T follicular helper cell (primary cell): ENCODE measurements around the gene OXCT1.
"Not testable (repeated sequence)": the region's sequence is repeated elsewhere in the genome, so short reads cannot be mapped to it uniquely, and the experiment has no call there.

Experiments
- DNase-seq: peaks from one replicate; pipeline ENCODE4 v3.0.0-alpha.2; 2020; ENCODE audit warnings: low read depth

OXCT1 gene

DNA sequence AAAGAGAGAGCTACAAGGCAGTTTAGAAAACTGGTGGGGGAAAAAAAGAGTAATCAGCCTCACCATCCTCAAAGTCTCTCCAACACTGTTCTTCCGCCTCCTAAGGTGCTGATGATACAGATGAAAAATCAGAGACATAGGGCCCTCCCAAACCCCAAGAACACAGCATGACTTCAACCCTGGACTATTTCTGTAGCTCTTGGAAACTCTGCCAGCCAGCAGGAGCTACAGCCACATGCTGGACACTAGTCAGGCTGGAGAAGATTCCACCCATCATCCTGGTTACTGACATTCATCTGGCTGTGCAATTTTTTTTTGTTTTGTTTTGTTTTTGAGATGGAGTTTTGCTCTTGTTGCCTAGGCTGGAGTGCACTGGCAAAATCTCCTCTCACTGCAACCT lies 42.4 kb downstream of the OXCT1 start:
- no peak for DNase-seq

DNA sequence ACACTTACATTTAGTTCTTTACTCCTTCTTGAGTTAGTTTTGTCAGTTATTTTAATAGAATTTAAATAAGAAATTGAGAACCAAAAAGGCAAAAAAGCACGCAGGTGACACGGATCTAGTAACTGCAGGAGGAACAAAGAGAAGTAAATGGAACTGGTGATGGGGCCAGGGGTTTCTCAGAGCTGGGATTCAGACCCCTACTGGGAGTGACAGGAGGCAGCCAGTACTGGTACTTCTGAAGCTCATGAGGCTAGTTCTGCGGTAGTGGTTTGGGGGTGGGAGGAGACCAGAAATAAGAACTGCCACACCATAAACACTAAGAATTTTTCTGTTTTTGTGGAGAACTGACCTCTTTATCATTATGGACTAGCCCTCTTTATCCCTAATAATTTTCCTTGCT lies 48.2 kb downstream of the OXCT1 start:
- no peak for DNase-seq

DNA sequence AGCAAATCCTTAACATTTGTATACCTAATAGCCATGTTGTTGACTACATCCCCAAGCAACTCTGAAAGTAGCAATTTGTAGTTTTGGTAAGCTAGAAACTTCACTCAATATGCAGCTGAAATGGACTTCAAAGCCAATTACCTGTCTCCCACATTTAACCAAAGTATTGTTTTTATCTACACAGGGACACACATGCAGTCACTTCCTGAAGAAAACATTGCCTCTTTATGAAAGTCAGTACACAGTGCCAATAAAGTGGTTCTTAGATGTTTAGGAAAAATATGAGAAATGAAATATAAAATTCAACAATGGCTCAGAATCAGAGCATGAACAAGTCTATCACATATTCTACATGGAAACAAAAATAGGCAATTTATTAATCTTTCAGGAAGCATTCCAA lies 49.2 kb downstream of the OXCT1 start:
- no peak for DNase-seq

DNA sequence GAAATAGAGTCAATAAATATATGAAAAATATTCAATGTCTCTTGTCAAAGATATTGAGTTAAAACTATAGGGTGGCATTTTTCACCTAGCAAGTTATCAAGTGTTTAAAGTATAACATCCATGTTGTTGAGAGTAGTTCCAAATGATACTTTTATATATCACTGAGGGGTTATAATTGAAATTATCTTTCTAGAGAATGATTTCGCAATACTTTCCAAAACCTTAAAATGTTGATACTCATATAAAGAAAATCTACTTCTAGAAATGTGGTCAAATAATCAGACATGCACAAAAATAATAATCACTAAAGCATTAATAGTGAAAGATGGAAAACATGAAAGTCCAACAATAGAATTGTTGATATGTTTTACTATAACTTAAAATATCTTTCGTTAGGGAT lies 50.1 kb downstream of the OXCT1 start:
- no peak for DNase-seq

DNA sequence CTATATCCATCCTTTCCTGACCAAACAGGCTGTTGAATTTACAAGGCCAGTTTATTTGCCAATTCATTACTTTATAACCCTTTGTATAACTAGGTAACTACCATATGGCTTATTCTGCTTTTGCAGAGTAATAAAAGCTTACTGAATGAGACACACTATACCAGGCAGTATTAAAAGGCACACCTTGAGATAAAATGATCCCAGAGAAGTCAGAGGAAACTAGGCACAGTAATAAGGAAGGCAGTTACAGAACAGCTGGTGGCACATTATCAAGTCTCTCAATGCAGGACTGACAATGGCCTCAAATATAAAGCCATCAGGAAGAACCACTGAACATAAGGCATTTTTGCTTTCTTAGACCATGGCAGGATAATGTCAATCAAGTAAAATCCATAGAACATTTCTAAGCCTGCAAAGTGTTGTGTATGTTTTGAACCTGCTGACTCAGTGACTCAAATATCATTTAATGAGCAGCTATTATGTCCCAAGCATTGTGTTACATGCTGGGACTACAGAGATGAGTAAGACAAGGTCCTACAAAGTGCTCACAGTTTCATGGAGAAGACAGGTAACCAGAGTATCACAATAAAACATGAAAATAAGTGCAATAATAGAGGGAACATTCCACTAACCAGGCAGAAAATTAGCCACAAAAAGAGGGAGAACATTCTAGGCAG lies 52.5 kb downstream of the OXCT1 start:
- DNase-seq, result no peak

DNA sequence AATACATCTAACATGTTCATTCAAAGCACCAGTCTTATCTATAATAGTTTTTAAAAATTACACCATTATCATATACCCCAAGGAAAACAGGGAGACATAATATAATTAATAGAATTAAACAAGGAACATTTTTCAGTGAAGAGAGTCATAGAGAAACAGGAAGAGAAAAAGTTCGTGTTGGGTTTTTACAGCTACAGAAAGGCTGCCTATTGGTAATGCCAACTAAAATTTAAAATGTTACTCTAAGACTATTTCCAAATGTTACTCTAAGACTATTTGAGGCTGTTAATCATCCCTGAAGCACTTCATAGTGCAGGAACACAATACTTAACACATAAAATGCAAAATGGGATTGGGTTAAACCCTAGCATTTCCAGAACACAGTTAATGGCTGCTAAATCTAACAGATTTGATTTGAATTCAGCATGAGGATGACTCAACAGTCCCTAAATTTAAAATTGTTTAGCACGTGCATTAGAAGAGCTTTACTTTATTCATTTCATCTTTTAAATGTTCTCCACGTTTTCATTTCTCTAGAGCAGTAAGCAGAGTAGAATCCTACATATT lies 54.5 kb downstream of the OXCT1 start:
- DNase-seq, result no peak

DNA sequence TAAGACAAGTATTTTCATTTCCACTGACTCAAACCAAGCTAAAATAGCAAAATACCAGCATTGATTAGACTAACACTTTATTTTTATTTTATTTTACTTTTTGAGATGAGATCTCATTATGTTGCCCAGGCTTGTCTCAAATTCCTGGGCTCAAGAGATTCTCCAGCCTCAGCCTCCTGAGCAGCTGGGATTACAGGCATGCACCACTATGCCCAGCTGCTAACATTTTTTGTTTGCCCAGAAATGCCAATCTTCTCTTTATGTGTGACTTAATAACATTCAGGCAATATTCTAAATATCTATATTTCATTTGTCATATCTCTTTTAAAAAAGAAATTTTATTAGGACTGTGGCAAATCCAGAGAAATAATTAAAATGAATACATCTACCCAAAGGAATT lies 55.0 kb downstream of the OXCT1 start:
- DNase-seq, result no peak

DNA sequence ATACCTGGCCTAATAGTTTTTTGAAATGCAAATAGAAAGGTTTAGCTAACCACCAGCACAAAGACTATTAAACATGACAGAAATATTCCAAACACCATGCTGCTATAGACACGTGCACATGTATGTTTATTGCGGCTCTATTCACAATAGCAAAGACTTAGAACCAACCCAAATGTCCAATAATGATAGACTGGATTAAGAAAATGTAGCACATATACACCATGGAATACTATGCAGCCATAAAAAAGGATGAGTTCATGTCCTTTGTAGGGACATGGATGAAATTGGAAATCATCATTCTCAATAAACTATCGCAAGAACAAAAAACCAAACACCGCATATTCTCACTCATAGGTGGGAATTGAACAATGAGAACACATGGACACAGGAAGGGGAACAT lies 55.9 kb downstream of the OXCT1 start:
- not testable (repeated sequence) for DNase-seq

DNA sequence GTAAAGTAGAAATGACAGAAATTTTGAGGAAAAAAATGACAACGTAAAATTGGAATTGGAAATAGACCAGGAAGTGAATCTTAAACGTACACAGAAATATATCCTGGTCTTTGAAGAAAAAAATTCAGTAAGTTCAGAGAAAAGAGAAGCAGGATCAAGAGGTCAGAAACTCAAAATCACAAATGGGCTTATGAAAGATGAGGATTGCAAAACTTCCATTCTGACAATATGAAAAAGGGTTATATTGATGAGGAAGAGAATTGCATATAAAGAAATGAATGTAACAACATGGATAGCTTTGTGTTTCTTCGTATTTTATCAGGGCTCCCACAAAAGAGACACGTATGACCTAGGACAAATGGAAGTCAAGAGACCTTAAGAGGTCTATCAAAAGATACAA lies 58.1 kb downstream of the OXCT1 start:
- no peak for DNase-seq

DNA sequence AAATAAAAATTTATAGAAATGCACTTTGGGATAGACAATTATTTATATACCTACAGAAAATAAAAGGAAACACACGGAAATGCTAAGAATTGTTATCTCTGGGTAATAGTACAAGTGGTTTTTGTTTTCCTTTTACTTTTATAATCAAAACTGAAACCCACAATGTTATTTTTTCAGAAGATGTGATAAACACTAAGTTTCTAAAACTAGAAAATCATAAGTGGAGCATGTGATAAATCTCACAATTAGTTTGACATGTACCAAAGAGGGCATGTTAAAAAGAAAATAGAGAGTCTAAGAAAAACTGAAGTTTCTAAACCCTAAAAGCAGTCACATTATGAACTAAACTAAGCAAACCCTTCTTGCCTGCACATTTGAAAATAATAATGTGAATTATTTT lies 61.1 kb downstream of the OXCT1 start:
- no peak for DNase-seq

DNA sequence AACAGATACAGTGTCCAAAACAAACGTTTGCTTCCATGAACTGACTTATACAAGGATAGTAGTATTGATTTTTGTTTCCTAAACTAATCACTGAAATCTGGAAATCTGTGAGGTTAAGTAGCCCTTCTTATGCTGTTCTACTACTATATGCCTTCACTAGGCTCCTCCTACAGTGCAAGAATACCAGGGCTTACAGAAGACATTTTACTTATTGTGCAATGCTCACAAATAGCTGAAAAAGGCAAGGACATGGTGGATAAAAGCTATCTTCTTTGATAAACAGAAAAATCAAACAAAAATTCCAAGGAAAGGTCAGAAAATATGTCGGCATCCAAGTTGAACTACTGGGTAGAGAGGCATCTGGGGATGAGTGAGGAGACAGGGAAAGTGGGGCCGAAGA lies 61.9 kb downstream of the OXCT1 start:
- no peak for DNase-seq

DNA sequence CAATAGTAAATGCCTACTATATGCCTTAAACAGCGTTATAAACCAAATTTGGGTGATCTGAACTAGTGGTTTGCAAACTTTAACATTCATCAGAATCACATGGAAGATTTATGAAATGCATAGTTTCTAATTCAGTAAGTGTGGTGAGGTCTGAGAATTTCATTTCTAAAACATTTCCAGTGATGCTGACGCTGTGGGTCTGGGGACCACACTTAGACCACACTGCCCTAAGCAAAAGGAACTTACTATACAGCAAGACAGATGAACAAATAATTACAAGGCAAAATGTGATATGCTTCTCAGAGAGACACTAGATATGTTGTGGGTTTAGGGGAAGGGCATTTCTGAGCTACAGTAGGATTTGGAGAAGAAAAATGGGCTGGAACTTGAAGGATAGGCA lies 72.6 kb downstream of the OXCT1 start:
- no peak for DNase-seq

DNA sequence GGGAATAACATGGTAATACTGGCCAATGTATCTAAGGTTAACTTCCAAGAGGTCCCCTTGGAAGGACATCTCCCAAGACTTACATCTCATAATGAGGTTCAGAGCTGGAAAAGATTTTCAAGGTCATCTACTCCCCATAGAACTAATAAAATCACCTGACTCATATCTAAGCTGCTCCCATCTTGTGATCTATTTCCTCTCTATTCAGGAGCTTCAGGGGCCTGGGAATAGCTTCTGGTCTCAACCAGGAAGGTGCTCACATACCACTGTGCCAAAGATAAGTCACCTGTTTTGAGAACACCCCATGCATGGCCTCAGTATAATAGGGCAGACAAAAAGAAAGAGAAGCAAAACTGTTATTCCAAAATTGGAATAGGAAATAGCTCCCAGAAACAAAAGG lies 74.2 kb downstream of the OXCT1 start:
- no peak for DNase-seq

DNA sequence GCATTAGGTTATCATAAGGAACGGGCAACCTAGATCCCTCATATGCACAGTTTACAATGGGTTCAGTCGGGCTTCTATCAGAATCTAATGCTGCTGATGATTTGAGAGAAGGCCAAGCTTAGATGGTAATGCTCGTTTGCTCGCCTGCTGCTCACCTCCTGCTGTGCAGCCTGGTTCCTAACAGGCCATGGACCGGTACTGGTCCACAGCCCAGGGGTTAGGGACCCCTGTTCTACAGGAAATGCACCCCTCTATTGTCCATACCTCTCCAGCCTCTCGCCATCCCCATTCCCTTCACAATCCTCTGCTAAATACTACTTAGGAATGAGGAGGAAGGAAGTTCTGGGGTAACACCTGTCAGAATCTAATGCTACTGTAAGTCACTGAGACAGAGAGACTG lies 75.1 kb downstream of the OXCT1 start:
- no peak for DNase-seq

DNA sequence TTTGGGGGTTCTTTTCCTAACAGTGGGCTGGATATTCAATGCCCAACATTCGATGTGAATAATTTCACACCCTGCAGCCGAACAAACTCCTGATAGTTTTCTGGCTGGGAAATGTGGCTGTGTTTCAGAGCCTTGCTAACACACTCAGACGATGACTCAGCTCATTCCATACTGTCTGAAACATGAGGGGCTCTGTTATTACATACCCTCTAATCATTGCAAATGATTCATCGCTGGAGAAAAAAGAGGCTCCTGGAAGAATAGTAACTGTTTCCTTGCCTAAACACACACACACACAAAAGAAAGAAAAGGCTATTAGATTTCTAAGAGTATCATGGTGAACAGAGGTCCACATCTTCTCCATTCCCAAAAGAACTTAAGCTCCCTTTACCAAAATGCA lies 75.8 kb downstream of the OXCT1 start:
- no peak for DNase-seq

DNA sequence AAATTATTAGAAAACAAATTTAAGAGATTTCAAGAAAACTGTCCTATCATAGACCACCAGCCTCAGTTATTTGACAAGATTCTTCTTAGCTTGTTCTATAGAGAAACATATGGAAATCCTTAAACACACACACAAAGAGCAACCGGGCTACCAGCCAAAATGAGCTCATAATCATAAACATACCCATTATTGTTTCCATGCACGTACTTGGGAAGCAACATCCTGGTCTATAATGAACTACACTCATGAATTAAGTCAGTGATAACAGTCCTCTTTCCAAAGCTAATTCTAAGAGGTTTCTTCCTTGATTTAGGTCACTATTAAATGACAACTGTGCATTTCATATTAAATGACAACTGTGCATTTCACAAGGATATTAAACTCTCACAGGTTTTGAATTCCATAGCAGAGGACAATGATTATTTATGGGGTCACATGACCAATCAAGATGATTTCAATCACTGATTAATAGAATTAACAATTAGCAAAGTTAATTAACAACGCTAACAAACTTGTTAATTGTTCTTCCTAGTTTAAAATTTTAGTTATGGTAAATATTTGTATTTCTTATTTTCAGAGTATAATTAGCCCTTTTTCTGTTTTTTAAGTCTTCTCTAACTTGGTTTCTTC lies 77.0 kb downstream of the OXCT1 start:
- no peak for DNase-seq

DNA sequence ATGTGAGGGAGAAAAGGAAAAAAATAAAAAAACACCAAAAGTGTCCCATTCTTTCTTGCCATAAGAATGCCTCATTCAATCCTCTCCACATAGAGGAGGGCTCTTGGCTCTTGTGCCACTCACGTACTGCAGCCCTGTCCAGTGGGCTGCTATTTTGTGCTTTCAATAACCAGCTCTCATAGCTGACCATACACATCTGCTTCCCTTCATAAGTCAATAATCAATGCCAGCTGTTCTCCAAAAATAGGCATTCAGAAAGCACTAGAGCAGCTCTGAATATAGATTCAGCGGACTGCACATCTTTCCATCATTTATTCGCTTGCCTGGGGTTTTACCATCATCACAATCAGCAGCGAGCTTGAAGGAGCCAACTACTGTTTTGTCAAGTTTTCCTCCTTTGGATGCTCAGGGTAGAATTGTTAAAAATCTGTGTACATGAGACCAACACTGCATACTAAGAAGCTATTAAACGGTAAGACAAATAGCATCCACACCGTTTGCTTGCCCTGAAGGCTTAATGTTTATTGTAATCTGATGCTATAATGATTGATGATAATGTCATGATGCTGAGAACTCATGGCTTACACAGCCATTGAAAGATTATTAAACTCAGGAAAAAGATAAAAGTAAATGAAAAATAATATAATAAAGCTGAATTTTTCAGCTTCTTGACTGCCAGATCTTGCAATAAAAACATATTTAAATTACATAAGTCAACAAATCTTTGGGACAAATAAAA lies 80.0 kb downstream of the OXCT1 start:
- no peak for DNase-seq

DNA sequence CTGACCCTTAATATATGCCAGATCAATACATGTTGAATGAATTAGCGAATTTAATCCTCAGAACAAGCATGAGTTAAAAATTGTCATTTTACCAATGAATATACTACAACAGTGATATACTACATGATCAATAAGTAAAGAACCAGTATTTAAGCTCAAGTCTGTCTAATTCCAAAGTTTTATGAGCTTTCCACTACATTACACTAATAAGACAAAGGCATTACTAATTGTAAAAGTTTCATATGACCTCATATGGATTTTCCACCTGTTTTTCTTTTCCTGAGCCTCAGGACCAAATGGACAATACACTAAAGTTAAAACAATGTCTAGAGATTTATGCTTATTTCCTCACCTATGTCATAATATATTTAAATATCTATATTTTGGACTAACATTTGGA lies 80.8 kb downstream of the OXCT1 start:
- no peak for DNase-seq

DNA sequence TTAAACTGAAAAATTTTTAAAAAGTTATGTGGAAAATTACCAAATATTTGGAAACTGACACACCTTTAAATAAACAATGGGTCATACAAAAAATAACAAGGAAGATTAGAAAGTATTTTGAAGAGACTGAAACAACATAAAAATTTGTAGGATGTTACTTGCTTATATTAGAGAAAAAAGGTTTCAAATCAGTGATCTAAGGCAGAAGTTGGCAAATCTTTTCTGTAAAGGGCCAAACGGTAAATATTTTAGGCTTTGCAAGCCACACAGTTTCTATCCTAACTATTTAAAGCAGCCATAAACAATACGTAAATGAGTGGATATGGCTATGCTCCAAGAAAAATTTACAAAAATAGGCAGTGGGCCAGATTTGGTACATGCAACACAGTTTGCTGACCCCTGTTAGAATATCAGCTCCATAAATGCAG lies 81.3 kb downstream of the OXCT1 start:
- no peak for DNase-seq

DNA sequence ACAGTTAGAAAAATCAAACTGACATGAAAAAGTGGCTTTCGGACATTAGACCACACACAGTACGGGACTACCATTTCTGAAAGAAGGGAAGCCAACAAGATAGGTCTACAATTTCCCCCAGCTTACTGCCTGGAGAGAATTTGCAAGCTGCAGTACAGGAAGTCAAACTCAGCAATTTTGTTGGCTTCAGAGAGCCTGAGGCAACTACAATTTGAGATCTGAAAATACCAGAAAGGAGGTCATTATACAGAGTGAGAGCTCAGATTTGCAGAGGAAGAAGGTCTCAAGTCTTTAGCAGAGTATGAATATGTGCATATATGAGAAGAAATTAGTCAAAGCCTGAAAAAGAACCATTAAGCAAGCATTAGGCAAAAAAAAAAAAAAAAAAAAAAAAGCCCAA lies 83.0 kb downstream of the OXCT1 start:
- no peak for DNase-seq

DNA sequence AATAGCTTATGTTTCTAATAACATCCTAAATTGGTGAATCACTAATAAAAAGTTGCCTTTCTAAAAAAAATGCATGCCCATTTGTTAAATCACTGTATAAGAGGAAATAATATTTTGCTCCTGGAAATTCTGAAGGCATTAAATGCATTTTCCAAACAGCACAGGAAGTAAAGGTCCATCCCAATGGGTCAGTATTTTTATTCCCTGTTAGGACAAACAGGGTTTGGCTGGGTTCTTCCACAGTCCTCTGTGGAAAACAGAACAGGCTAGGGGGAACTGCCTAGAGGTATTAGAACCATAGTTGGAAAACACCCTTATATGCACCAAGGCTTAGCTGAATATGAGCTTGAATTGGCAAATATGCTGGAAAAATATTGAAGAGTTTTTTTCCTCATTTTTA lies 85.2 kb downstream of the OXCT1 start:
- no peak for DNase-seq

DNA sequence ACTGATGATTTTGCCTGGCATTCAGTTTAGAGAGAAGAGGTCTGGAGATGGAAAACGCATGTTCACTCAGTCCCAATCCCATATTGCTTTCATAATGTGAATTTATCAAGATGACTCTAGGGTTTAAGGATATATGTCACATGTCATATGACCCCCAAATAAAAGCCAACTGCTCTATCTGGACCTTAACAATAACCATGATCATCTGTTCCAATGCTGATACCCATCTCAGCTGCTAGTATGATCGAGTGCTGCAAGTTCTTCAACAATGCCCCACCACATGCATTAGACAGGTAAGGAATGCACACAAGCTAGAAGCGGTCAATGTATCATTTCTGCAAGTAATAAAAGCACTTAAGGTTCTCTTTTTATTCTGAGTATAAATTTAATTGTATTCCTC lies 91.8 kb downstream of the OXCT1 start:
- no peak for DNase-seq

DNA sequence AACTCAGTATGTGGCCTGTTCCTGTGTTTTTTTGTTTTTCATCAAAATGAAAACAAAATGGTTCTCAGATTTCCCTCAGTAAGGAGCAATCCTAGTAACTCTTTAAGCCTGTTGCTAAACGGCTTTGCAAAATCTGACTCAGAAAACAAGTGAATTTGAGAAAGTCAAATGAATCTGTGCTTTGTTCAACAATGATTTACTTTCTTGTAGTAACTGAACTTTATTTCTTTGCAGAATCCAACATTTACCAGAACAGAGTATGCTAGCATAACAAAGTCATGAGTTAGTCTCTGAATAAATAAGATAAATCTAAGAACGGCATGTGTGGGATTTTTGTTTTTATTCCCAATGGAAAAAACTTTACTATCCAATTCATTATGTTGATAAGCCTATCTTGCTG lies 93.8 kb downstream of the OXCT1 start:
- DNase-seq, result no peak
